CD4-positive, alpha-beta T cell treated with Interleukin-15 for 1 hour (primary cell): Measurements from ENCODE around the gene SRSF4.
"Not testable (repeated sequence)": the region's sequence is repeated elsewhere in the genome, so short reads cannot be mapped to it uniquely, and the experiment has no call there.

Source experiments
- DNase-seq: peaks from one replicate; pipeline ENCODE4 v3.0.0-alpha.2; 2020

Gene SRSF4

DNA sequence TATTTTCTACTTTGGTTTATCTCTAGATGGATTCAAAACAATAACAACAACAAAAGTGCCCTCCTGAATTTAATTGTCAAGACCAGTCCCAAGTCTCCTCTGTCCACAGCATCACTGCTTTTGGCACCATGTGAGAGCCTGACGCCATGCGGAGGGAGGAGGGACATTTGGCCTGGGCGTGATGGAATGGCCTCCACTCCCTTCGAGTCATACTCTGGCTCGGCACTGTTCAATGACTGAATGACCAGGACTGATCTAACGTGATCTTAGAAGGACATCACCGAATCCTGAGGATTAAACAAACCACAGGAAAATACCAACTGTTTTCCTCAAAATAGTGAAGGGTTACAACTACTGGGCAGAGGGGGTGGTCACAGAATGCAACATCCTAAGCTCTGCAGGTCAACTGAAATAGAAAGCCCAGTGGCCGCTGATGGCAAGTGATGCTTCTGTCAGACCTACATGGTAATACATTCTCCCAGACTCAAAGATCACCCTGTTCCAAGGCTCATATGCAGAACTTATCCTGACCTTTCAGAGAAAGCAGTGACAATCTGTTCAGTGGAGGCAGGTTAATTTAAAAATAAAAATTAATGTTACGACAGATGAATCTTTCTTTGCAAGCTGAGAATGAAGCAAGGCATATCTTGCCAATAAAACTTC, 19.1 kb downstream of the SRSF4 start:
- DNase-seq: no peak

DNA sequence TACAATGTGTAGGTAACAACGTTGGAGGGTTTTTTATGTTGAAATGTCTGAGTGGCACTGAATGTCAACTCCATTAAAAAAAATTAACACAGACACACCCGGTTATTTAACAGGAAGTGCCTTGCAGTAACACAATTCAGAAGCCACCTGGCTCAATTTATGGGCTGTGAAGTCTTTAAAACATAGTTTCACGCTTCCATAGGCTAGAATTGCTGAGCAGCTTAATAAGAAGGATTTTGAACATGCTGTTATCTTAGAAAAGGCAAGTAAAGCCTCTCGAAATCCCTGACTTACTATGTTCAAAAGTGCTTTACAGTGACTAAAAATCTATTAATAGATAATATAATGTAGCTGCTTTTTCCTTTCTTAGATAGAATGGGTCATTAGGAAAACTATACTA, 19.7 kb downstream of the SRSF4 start:
- DNase-seq: no peak

GRCh38 chr1:29159773-29160172, 21.9 kb downstream of the SRSF4 start:
- no peak for DNase-seq

DNA sequence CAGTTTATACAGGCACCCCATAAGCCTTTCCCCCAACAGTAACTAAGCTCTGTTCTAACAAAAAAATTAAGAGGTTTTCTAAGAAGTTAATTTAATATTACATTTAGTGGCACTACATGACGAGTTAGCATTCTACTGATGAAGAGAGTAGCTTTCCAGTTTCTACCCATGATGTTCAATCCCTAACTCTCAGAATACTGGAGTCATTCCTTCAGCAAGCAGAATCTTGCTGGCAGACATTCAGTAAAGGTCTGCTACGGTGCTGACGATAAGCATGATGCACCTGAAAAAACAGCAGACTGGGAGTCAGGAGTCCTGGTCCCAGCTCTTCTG, 24.5 kb downstream of the SRSF4 start:
- DNase-seq: no peak

- DNase-seq: no peak
Observed at GRCh38 chr1:29156543-29157268, 25.0 kb downstream of the SRSF4 start.

GRCh38 chr1:29152046-29152805, 29.5 kb downstream of the SRSF4 start:
- no peak for DNase-seq

GRCh38 chr1:29150346-29150745, 31.4 kb downstream of the SRSF4 start:
- not testable (repeated sequence) for DNase-seq

- no peak for DNase-seq
Observed at GRCh38 chr1:29148656-29149491, 32.8 kb downstream of the SRSF4 start.

DNA sequence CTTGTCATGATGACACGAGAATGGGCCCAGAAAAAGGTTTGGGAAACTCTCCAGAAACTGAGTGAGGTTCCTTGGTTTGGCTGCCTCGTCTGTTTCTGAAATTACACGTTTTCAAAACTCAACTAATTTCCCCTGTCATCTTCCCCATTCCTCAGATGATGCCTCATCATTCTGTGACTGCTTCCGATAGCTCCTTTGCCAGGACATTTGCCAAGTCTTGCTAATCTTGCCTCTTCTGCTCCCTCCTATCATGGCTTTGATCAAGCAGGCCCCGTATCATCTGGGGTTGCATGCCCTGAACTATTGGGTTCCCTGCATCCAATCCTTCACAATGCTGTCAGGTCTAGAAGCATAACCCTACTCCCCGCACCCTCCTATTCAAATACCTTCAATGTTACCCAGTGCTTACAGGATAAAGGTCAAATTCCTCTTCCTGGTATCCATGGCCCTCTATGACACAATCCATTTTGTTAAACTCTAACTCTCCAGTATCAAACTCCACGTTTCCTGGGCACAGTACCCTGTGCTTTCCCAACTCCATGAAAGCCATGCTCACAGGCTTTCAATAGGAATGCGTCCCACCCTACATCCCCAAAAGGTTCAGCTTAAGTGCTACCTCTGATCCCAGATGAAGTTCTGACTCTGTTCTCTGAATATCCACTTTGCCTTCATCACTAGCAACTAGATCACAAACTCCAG, 35.8 kb downstream of the SRSF4 start:
- DNase-seq: no peak

DNA sequence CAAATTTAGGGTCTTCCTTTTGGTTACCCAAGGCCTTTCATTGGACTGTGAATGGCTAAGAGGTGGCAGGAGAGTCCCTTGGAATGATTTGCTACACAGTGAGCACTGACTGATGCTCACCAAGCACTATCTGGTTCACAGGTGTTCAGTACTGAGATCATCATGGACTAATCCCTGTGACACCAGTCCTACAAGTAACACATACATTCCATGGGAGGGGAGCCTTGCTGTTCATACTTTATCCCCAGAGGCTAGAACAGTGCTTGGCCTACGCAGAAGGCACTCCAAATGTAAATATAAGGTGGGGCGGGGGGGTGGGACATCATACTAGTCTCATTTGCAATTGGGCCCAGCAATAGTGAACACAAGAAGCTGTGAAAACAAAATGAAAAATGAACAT, 37.5 kb downstream of the SRSF4 start:
- DNase-seq: no peak

GRCh38 chr1:29142714-29143113, 39.0 kb downstream of the SRSF4 start:
- no peak for DNase-seq

DNA sequence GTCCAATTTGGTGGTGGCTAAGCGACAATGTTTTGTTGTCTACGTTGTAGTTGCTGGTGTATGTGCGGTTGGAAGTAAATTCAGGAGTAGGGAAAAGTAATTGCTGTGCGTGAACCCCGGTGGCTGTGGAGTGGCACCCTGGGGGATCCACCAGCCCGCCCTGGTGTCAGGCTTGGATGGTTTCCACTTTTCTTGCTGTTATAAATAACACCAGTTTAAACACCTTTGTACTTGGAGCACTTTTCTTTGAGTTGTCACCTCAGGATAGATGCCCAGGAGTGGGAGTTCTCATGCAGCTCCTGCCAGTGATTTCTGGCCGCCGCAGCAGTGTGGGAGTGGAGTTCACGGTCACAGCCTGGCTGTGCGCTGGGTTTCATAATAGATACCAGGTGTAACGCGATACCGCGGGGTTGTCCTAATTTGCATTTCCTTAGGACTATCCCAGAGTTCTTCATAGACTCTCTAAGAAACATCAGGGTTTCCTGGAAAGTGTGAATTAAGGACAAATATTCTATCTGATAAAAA, 45.2 kb downstream of the SRSF4 start:
- no peak for DNase-seq

DNA sequence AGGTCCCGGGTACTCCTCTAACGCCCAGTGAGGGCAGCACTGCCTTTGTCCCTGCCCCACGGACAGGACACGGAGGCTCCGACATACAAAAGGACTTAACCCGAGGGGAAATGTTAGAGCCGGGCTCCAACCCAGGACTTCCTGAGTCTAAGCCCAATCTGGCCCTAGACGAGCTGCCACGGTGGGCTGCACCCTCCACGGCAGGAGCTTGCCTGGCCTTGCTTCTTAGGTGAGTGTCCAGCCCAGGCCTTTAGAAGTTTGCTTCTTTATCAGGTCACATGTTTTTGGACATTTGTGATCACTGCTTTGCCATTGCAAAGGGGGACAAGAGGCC, 47.0 kb downstream of the SRSF4 start:
- DNase-seq: no peak

DNA sequence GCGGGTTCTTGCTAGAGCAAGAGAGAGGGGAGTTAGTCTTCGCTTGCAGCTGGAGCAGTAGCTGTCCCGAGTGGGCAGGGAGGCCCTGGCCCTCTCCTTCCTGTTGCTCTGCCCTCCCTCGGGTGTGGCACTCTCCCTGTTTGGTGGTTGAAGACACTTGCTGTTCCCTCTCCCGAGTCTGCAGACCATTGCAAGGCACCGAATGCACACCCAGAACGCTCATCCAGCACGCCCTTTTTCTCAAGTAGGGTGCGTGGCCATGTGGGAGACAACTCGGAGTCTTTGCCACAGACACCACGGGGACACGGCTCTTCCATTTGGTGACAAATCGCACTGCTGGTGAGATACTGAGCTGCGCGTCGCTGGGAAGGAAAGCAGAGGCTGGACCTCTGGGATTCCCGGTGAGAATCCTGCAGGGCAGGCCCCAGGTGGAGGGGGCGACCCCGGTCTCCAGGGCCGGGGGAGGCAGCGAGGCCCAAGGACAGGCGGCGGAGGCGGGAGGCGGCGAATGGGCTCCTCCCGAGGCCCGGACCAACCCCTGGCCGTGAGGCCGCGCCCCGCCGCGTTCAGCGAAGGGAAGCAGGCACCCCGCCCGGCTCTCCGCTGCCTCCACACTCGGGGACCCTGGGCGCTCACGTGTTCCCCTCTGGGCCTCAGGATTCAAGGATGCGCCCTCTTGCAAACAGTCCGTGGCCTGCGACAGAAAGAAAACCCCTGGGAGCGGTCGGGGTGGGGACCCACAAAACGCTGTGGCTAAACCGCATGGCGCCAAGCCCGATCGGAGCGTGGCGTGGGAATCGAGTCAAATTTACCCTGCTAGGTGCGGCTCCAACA, 47.6 kb downstream of the SRSF4 start:
- DNase-seq: no peak

DNA sequence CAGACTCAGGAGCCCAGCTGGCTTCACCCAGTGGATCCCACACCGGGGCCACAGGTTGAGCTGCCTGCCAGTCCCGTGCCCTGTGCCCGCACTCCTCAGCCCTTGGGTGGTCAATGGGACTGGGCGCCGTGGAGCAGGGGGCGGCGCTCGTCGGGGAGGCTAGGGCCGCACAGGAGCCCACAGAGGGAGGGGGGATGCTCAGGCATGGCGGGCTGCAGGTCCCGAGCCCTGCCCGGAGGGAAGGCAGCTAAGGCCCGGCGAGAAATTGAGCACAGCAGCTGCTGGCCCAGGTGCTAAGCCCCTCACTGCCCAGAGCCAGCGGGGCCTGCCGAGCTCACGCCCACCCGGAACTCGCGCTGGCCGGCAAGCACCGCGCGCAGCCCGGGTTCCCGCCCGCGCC, 50.6 kb downstream of the SRSF4 start:
- DNase-seq: not testable (repeated sequence)

- DNase-seq: no peak
Observed at GRCh38 chr1:29129916-29130315, 51.8 kb downstream of the SRSF4 start.

DNA sequence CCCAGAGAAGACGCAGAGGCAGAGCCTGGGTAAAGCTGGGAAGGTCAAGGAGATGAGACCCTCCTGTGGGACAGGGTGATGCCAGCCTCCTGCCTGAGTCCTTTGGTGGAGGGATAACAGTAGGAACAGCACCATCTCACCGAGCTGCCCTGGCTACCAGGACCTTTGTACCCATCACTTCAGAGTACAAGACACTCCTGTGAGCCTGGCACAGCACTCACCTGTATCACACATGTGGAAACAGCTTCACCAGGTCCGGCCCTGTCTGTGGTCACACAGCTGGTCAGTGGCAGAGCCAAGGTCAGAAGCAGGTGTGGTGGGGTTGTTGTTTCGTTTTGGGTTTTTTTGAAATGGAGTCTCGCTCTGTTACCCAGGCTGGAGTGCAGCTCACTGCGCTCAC, 53.0 kb downstream of the SRSF4 start:
- DNase-seq: no peak

- DNase-seq: no peak
Observed at GRCh38 chr1:29126198-29126597, 55.5 kb downstream of the SRSF4 start.

DNA sequence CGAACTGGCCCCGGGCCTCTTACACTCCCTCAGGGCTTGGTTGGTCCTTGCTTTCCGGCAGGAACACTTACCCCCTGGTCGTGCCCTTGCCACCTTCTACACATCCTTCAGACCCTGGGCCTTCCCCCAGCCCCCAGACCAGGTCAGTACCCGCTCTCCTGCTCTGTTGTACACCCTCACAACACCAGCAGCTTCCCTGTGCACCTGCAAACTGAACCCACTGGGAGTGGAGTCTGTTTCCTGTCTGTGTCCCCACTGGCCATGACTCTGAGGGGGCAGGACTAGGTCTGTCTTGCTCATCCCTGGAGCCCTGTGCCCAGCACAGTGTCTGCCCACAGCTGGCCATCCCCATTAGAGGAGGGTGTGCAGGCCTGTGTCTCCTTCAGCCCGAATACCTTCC, 55.9 kb downstream of the SRSF4 start:
- DNase-seq: no peak

DNA sequence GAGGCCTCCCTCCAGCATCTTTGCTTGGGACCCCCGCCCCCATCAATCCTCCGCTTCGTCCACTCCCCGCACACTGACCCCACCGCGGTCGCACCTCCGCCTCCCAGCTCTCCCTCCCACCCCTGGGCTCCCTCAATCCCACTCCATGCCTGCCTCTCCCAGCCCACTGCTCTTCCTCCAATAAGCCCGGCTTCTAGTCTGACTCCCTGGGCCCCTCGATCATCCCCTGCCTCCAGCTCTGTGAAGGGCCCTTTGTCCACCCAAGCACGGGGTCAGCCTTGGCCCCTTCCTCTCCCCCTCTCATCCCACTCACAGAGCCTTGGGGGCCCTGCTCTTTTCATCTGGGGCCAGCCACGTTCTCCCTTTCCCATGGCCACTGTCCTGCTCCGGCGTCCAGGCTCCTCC, 56.5 kb downstream of the SRSF4 start:
- DNase-seq: no peak
